ENCODE data around the gene DHRS1.
A peak's percentile ranks its signal among the peaks of the same experiment; 100 is the strongest.

GRCh38 chr14:24296341-24297157 is 3.0 kb downstream of the DHRS1 start:
- peak; percentile 29 to 68 (median 56) for TF ChIP-seq CTCF (IDR thresholded peaks at IDR 0.05)
- no peak for TF ChIP-seq POLR2AphosphoS5 (IDR thresholded peaks at IDR 0.05)
